GM12878 (cell line): ENCODE results near the gene SYMPK. TPM values are rescaled to one million over a fixed set of nuclear protein-coding genes. Genes with fewer than 3 reads are reported as not detected.

Experiments
- ATAC-seq: fragments of 200-7000 bp; cut with Tn5 transposase; 3 replicates; pipeline ENCODE4 v1.9.1; 2020; ENCODE audit warnings: mild to moderate bottlenecking, moderate library complexity
- BruUV-seq: library from RNA; stranded (reverse); fragments of 400-500 nt; replicated peaks from 2 replicates; lab custom pipeline; 2021; lab: Mats Ljungman, UMichigan
- CTCF ChIA-PET: fragments of 300-600 bp; sonication (Branson Sonifier 250); formaldehyde crosslinking; extraction: SDS; loops from one replicate; lab custom pipeline; 2021; ENCODE audit warnings: inconsistent platforms; lab: Yijun Ruan, JAX
- POLR2A ChIA-PET: fragments of 350-600 bp; formaldehyde crosslinking; extraction: SDS; loops from one replicate; lab custom pipeline; 2021; ENCODE audit warnings: inconsistent platforms; lab: Charles Lee
- RAD21 ChIA-PET: fragments of 300-600 bp; sonication (Branson Sonifier 250); formaldehyde crosslinking; loops from one replicate; lab custom pipeline; 2023; ENCODE audit warnings: antibody characterized with exemption; ENCODE audit not compliant: unreplicated experiment; lab: Charles Lee
- SMC1A ChIA-PET: fragments of 300-600 bp; sonication (Branson Sonifier 250); formaldehyde crosslinking; loops from one replicate; lab custom pipeline; 2023; ENCODE audit not compliant: unreplicated experiment, uncharacterized antibody; lab: Charles Lee
- DNase-seq: peaks from one replicate; pipeline ENCODE4 v3.0.0-alpha.2; 2011; ENCODE audit warnings: low read depth, low spot score
- FAIRE-seq: peaks from 3 replicates; lab custom pipeline; 2011; peaks lifted over from hg19 to GRCh38; lab: Jason Lieb, UNC
- H2AFZ ChIP-seq: 2 replicates; pipeline ENCODE4 v1.6.0; 2011; ENCODE audit warnings: low read depth, low read length, control low read depth; ENCODE audit not compliant: control insufficient read depth
- H3K27ac ChIP-seq: 2 replicates; pipeline ENCODE4 v1.5.1; 2011; ENCODE audit warnings: control low read depth; ENCODE audit not compliant: control insufficient read depth, insufficient read depth
- H3K27me3 ChIP-seq, 2 experiments: replicated peaks in 1 of 2; 2 replicates each; pipeline versions ENCODE4 v1.6.0 to v1.6.1; 2011; ENCODE audit warnings: low read length in 1 of 2; ENCODE audit not compliant: control insufficient read depth in 2 of 2, insufficient read depth in 2 of 2
- H3K36me3 ChIP-seq, 2 experiments: 2 replicates each; pipeline ENCODE4 v1.5.1; 2011; ENCODE audit warnings: low read length in 1 of 2; ENCODE audit not compliant: control insufficient read depth in 2 of 2, insufficient read depth in 2 of 2
- H3K4me1 ChIP-seq: 2 replicates; pipeline ENCODE4 v1.6.1; 2011; ENCODE audit warnings: mild to moderate bottlenecking, low read length, moderate library complexity, mixed read lengths; ENCODE audit not compliant: control insufficient read depth, insufficient read depth
- H3K4me2 ChIP-seq: 2 replicates; pipeline ENCODE4 v1.6.0; 2011; ENCODE audit warnings: control low read depth; ENCODE audit not compliant: control insufficient read depth, insufficient read depth
- H3K4me3 ChIP-seq: fragments of 200-600 bp; sonication (generic); 2 replicates; pipeline ENCODE4 v1.5.1; 2016
- H3K79me2 ChIP-seq: 2 replicates; pipeline ENCODE4 v1.6.0; 2011; ENCODE audit warnings: low read length; ENCODE audit not compliant: control insufficient read depth, insufficient read depth
- H3K9ac ChIP-seq: 2 replicates; pipeline ENCODE4 v1.8.0; 2011; ENCODE audit warnings: low read length, control low read depth, mixed read lengths; ENCODE audit not compliant: control insufficient read depth, insufficient read depth
- H3K9me3 ChIP-seq: replicated peaks from 3 replicates; pipeline ENCODE4 v1.5.1; 2011; ENCODE audit warnings: mild to moderate bottlenecking, low read length; ENCODE audit not compliant: control insufficient read depth, insufficient read depth
- H4K20me1 ChIP-seq: 2 replicates; pipeline ENCODE4 v1.6.0; 2011; ENCODE audit not compliant: control insufficient read depth, insufficient read depth
- BHLHE40 ChIP-seq, 2 experiments: fragments of 450-650 bp in 1 of 2; IDR thresholded peaks; 2 replicates each; pipeline ENCODE4 v1.6.1; 2011 to 2017; ENCODE audit warnings: low read depth in 2 of 2, borderline replicate concordance in 1 of 2, improper control_type of control experiment in 1 of 2, low read length in 1 of 2, mild to moderate bottlenecking in 1 of 2
- IRF5 ChIP-seq: fragments of 450-650 bp; IDR thresholded peaks from 2 replicates; pipeline ENCODE4 v1.6.1; 2017; ENCODE audit warnings: borderline replicate concordance
- NRF1 ChIP-seq: conservative IDR thresholded peaks from 2 replicates; pipeline ENCODE4 v1.6.1; 2011; ENCODE audit warnings: mild to moderate bottlenecking, low read depth, low read length, improper control_type of control experiment
- PBX3 ChIP-seq: IDR thresholded peaks from 2 replicates; pipeline ENCODE4 v1.6.1; 2011; ENCODE audit warnings: mild to moderate bottlenecking, low read depth, low read length, moderate library complexity; ENCODE audit not compliant: insufficient replicate concordance
- RELA ChIP-seq: fragments of 450-650 bp; IDR thresholded peaks from 2 replicates; pipeline ENCODE4 v1.8.0; 2014; ENCODE audit warnings: borderline replicate concordance; ENCODE audit not compliant: partially characterized antibody
- RELB ChIP-seq: fragments of 450-650 bp; IDR thresholded peaks from 2 replicates; pipeline ENCODE4 v1.6.1; 2017; ENCODE audit warnings: low read depth, mild to moderate bottlenecking, moderate library complexity
- ZBTB11 ChIP-seq: fragments of 450-650 bp; formaldehyde crosslinking; IDR thresholded peaks from 2 replicates; pipeline ENCODE4 v1.5.0; 2022; ENCODE audit warnings: mild to moderate bottlenecking, missing genetic modification characterization
- WGBS: methylation state at CpG from one replicate; pipeline ENCODE4 v1.1.6; 2016; ENCODE audit warnings: low lambda C conversion rate; ENCODE audit not compliant: insufficient replicate concordance, insufficient coverage; ENCODE audit errors: missing lambda C conversion rate; 5-methylcytosine and 5-hydroxymethylcytosine counted together
- in situ Hi-C: fragments of 300-500 bp; cut with MboI; formaldehyde crosslinking; loops from 9 replicates; pipeline ENCODE4 v1.14.3; 2018; ENCODE audit warnings: mixed read lengths
- intact Hi-C: fragments of 100-400 bp; cut with micrococcal nuclease; formaldehyde crosslinking; loops from one replicate; pipeline ENCODE4 v1.14.2; 2022; ENCODE audit not compliant: unreplicated experiment
- polyA plus RNA-seq, 11 experiments: library from polyadenylated mRNA; depleted of rRNA in 4 of 11; unstranded in 6 of 11; stranded (reverse) in 5 of 11; fragments of >200 nt; fragmentation: Nextera tagmentation in 4 of 11; fragmentation: Illumina TruSeq in 1 of 11; extraction: Ambion mirVana in 4 of 11; extraction: Trizol in 1 of 11; gene quantifications; 1 replicate in 1 of 11; 2 replicates in 10 of 11; pipeline versions ENCODE4 v1.2.1 to v1.2.3, GENCODE V29; 2011 to 2016; ENCODE audit warnings: inconsistent platforms in 2 of 11, missing spikeins in 2 of 11, low read depth in 1 of 11
- total RNA-seq, 4 experiments: library from RNA; depleted of rRNA in 3 of 4; stranded (reverse); fragments of >200 nt in 3 of 4; fragmentation: Illumina TruSeq in 1 of 4; extraction: Trizol in 1 of 4; gene quantifications; 2 replicates each; pipeline versions ENCODE4 v1.2.1 to v1.2.3, GENCODE V29; 2013 to 2021

The SYMPK gene
- total and polyA plus RNA-seq, 10 of the 15 experiments (the other 5 are each of a cell fraction or from before 2014, with no cell fraction given) = 0.49 to 109 (median 42.5) TPM

- TF ChIP-seq RELB (no peak), RELA (no peak), NRF1 (no peak), BHLHE40 (IDR thresholded peaks at IDR 0.05; ENCODE audit: borderline replicate concordance in 1 of 2, low read depth in 2 of 2, low read length in 1 of 2) (no peak), PBX3 (no peak), IRF5 (no peak), ZBTB11 (CRISPR knock-in tag) (no peak)
- H3K36me3 ChIP-seq = no peaks in the 10 kb centered on the region
- H3K4me2 ChIP-seq = no peak overlapping the region
- 79% methylated on average over 7 of the region's 7 CpGs for WGBS
- no peaks in the 10 kb centered on the region for H3K27me3 ChIP-seq
- intact Hi-C loops = no loop called here
- no peaks in the 10 kb centered on the region for H3K9me3 ChIP-seq
- H3K27ac ChIP-seq = no peak overlapping the region
- ChIA-PET RAD21 (interaction anchor here (1.6 to 4.8 kb wide), 2 partner anchors 9 to 32 kb away, joined by 3 to 63 read pairs; partner anchors contain the start of gene SIX5), CTCF (interaction anchor here (1.0 to 8.1 kb wide), 3 partner anchors 15 to 68 kb away, joined by 3 to 110 read pairs (median 7); partner anchors contain the start of gene SIX5), POLR2A (interaction anchor here (0.6 to 0.9 kb wide), 3 partner anchors 33 to 117 kb away, joined by 3 to 4 read pairs (median 3); partner anchors contain the start of gene SIX5), SMC1A (no interaction called here)
- no TSS peak for BruUV-seq
- DNase-seq (no peak), FAIRE-seq (no peak), ATAC-seq (no peak)
- H3K4me3 ChIP-seq = no peak overlapping the region
- no peak overlapping the region for H3K9ac ChIP-seq
- peaks cover 8% of the 10 kb centered on the region for H3K4me1 ChIP-seq
- H2AFZ ChIP-seq = no peak overlapping the region
- in situ Hi-C loops = no loop called here
- no peaks in the 10 kb centered on the region for H3K79me2 ChIP-seq
- H4K20me1 ChIP-seq = no peaks in the 10 kb centered on the region
Observed at GRCh38 chr19:45801603-45802175, 61.3 kb downstream of the SYMPK start.
